22Rv1 (cell line): Measurements from ENCODE around the gene SLC6A20.

ENCODE experiments used
- H3K27ac ChIP-seq: fragments of 450-650 bp; 2 replicates; pipeline ENCODE4 v1.5.1; 2017
- ZFX ChIP-seq: fragments of 450-650 bp; IDR thresholded peaks from 2 replicates; pipeline ENCODE4 v1.6.1; 2017; ENCODE audit warnings: antibody characterized with exemption, borderline replicate concordance
- TF ChIP-seq, protein P1 (sequence below): fragments of 450-650 bp; IDR thresholded peaks from 2 replicates; pipeline ENCODE4 v1.5.1; 2017; ENCODE audit warnings: mild to moderate bottlenecking

The SLC6A20 gene

DNA sequence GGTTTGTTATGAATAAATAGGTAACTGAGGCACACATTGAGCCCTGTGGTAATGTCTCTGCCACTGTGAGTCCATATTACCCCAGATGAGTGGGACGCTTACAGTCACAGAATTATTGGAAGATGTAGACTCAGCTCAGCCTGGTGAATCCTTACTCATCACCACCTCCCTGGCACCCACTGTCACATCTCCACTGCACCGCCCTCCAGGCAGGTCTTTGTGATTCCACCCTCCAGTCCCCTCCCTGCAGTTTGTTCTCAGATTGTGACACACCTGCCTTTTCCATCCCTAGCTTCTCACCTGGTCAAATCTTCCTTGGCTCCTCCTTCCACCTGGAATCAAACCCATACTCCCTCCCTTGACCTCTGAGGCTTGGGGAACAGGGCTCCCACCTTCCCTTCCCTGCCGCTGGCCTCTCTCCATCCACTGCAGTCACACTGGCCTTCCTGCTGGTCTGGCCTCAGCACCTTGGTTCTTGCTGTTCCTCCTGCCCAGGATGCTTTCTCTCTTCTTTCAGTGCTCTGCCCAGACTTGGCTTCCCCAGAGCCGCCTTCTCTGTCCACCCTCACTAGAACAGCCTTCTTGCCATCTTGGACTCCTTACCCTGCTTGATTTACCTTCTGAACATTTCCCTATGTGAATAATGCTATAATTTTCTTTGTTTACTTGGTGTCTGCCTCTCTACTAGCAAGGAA lies 9.4 kb downstream of the SLC6A20 start:
- H3K27ac ChIP-seq, result no peak overlapping the region
- TF ChIP-seq, protein P1, sequence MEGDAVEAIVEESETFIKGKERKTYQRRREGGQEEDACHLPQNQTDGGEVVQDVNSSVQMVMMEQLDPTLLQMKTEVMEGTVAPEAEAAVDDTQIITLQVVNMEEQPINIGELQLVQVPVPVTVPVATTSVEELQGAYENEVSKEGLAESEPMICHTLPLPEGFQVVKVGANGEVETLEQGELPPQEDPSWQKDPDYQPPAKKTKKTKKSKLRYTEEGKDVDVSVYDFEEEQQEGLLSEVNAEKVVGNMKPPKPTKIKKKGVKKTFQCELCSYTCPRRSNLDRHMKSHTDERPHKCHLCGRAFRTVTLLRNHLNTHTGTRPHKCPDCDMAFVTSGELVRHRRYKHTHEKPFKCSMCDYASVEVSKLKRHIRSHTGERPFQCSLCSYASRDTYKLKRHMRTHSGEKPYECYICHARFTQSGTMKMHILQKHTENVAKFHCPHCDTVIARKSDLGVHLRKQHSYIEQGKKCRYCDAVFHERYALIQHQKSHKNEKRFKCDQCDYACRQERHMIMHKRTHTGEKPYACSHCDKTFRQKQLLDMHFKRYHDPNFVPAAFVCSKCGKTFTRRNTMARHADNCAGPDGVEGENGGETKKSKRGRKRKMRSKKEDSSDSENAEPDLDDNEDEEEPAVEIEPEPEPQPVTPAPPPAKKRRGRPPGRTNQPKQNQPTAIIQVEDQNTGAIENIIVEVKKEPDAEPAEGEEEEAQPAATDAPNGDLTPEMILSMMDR, result no peak
- TF ChIP-seq ZFX, result no peak

- no peak overlapping the region for H3K27ac ChIP-seq
- TF ChIP-seq ZFX, result no peak
- TF ChIP-seq, protein P1, result no peak
Measured at GRCh38 chr3:45785605-45786150, 10.7 kb downstream of the SLC6A20 start.

DNA sequence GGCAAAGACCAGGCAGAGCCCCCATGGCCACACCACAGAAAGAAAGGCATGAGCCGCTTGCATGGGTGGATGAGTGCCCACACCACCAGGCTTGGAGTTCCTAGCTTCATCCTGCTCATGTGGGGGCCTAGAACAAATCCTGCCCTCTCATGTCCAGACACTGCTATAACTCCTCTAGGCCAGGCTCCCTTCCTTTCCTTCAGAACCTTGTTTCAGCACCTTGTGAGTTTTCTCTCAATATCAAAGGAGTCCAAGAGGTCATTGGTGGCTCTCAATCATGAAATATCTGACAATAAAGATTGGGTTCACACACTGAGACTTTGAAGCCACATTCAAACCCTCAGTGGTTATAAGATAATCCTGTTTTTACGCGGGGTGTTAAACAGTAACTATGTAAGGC lies 12.7 kb downstream of the SLC6A20 start:
- TF ChIP-seq, protein P1, result no peak
- no peak for TF ChIP-seq ZFX
- H3K27ac ChIP-seq, result no peak overlapping the region

DNA sequence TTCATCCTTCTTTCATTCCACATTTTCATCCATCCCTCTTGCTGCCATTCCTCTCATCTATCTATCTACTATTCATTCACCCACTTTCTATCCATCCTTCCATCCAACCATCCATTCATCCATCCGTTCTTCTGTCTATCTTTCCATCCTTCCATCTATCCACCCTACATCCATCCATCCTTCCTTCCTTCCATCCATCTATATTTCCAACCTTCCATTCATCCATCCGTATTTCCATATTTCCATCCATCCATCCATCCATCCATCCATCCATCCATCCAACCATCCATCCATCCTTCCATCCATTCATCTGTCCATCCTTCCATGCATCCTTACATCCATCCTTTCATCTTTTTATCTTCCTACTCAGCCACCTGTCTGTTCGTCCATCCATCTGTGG lies 14.0 kb downstream of the SLC6A20 start:
- no peak for TF ChIP-seq ZFX
- TF ChIP-seq, protein P1, result no peak
- no peak overlapping the region for H3K27ac ChIP-seq

- H3K27ac ChIP-seq, result no peak overlapping the region
- TF ChIP-seq, protein P1, result no peak
- TF ChIP-seq ZFX, result no peak
Measured at GRCh38 chr3:45781841-45782240, 14.5 kb downstream of the SLC6A20 start.

DNA sequence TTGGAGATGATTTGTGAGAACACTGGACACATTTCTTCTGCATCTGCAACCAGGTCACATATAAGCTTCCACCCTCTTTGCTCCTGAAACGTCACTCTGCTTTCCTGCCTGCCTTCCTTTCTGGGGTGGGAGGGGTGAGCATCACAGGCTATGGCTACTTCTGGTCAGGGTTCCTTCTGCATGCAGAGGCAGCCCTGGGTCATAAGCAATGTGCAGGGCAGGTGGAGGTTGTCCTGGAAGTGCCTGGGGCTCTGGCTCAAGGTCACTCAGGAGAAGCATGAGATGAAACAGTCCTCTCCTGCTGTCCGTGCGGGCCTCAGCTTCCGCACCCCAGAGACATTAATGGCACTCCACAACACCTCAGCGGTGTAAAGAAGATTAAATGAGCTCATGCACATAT lies 15.1 kb downstream of the SLC6A20 start:
- TF ChIP-seq ZFX, result no peak
- TF ChIP-seq, protein P1, result no peak
- no peak overlapping the region for H3K27ac ChIP-seq
